Body of pancreas (tissue), 4 donors: ENCODE measurements around the gene DNALI1. TPM values are rescaled to one million over a fixed set of nuclear protein-coding genes. Genes with fewer than 3 reads are reported as not detected.

ENCODE experiments used
- ATAC-seq: fragments of 150-250 bp; one replicate; pipeline ENCODE4 v1.9.1; 2016
- DNase-seq, 4 donors: peaks; one replicate each; pipeline ENCODE4 v3.0.0-alpha.2; 2019
- H3K27ac ChIP-seq, 4 donors: fragments of 200-600 bp; sonication (generic); 1 replicate in 3 of 4; 2 replicates in 1 of 4; pipeline versions ENCODE4 v1.5.1 to v1.6.1; 2016 to 2019; ENCODE audit warnings: mild to moderate bottlenecking in 1 of 4, mixed read lengths in 1 of 4, moderate library complexity in 1 of 4
- H3K27me3 ChIP-seq, 2 donors: fragments of 200-600 bp; sonication (generic); one replicate each; pipeline ENCODE4 v1.6.0; 2016; ENCODE audit warnings: mild to moderate bottlenecking in 1 of 2
- H3K36me3 ChIP-seq, 2 donors: fragments of 200-600 bp; sonication (generic); replicated peaks in 1 of 2; 2 replicates each; pipeline ENCODE4 v1.5.1; 2016; ENCODE audit warnings: low read depth in 2 of 2; ENCODE audit not compliant: insufficient read depth in 1 of 2
- H3K4me1 ChIP-seq: fragments of 200-600 bp; sonication (generic); one replicate; pipeline ENCODE4 v1.6.0; 2016
- H3K4me3 ChIP-seq, 2 donors: fragments of 200-600 bp; sonication (generic); 1 replicate in 1 of 2; 2 replicates in 1 of 2; pipeline ENCODE4 v1.5.1; 2016 to 2019
- H3K9me3 ChIP-seq, 3 donors: fragments of 200-600 bp; sonication (generic); 1 replicate in 2 of 3; 2 replicates in 1 of 3; pipeline ENCODE4 v1.5.1; 2016
- POLR2A ChIP-seq, 3 donors: fragments of 450-650 bp; IDR thresholded peaks; one replicate each; pipeline ENCODE4 v1.6.1; 2016; ENCODE audit warnings: antibody characterized with exemption in 3 of 3, mild to moderate bottlenecking in 2 of 3
- WGBS, 2 donors: methylation state at CpG; one replicate each; pipeline ENCODE4 v1.1.5; 2017; 5-methylcytosine and 5-hydroxymethylcytosine counted together
- intact Hi-C: fragments of 100-400 bp; cut with DNase I; formaldehyde crosslinking; loops from one replicate; pipeline ENCODE4 v1.15.1; 2023
- total RNA-seq, 2 donors: library from RNA; depleted of rRNA; stranded (reverse); fragments of >200 nt; gene quantifications; one replicate each; pipeline ENCODE4 v1.1.0, GENCODE V29; 2016
- TF ChIP-seq, protein P1 (sequence below), 7 experiments: fragments of 450-650 bp in 4 of 7; fragments of 200-600 bp in 3 of 7; sonication (generic) in 3 of 7; IDR thresholded peaks; one replicate each; pipeline ENCODE4 v1.5.1; 2016 to 2019; ENCODE audit warnings: antibody characterized with exemption in 7 of 7

DNALI1 gene
- total RNA-seq, 2 donors from 2014 or later, result 16.5 to 19.5 TPM

DNA sequence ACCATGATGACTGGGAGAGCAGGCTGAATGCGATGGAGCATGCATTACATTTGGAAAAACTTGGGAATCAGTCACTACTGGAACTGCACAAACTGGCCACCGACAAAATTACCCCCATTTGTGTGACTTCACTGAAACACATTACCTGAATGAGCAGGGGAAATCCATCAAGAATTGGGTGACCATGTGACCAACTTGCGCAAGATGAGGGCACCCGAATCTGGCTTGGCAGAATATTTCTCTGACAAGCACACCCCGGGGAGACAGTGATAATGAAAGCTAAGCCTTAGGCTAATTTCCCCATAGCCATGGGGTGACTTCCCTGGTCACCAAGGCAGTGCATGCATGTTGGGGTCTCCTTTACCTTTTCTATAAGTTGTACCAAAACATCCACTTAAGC, 11.7 kb upstream of the DNALI1 start:
- Histone ChIP-seq H3K9me3 (no peaks in the 10 kb centered on the region), H3K27ac (no peak overlapping the region), H3K27me3 (no peaks in the 10 kb centered on the region), H3K4me3 (no peak overlapping the region), H3K36me3 (peaks cover 0 to 5% of the 10 kb centered on the region in 2 donors), H3K4me1 (no peaks in the 10 kb centered on the region)
- intact Hi-C loops, result no loop called here
- TF ChIP-seq, protein P1, sequence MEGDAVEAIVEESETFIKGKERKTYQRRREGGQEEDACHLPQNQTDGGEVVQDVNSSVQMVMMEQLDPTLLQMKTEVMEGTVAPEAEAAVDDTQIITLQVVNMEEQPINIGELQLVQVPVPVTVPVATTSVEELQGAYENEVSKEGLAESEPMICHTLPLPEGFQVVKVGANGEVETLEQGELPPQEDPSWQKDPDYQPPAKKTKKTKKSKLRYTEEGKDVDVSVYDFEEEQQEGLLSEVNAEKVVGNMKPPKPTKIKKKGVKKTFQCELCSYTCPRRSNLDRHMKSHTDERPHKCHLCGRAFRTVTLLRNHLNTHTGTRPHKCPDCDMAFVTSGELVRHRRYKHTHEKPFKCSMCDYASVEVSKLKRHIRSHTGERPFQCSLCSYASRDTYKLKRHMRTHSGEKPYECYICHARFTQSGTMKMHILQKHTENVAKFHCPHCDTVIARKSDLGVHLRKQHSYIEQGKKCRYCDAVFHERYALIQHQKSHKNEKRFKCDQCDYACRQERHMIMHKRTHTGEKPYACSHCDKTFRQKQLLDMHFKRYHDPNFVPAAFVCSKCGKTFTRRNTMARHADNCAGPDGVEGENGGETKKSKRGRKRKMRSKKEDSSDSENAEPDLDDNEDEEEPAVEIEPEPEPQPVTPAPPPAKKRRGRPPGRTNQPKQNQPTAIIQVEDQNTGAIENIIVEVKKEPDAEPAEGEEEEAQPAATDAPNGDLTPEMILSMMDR (IDR thresholded peaks at IDR 0.05), result no peak
- TF ChIP-seq POLR2A (IDR thresholded peaks at IDR 0.05), result no peak
- no peak for ATAC-seq
- peak in 1 of 4 donors; percentile 3 for DNase-seq
- 64 to 71% methylated on average over 5 of the region's 5 CpGs for WGBS, 2 donors

DNA sequence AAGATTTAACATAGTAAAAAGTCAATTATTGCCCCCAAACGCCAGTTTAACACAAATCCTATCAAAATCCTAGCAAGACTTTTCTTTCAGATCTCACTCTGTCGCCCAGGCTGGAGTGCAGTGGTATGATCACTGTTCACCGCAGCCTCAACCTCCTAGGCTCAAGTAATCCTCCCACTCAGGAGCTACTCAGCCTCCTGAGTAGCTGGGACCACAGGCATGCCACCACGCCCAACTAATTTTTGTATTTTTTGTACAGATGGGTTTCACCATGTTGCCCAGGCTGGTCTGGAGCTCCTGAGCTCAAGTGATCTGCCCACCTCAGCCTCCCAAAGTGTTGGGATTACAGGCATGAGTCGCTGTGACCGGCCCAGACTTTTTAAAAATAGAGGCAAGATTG, 7.4 kb upstream of the DNALI1 start:
- no peak for DNase-seq
- TF ChIP-seq, protein P1 (IDR thresholded peaks at IDR 0.05), result no peak
- TF ChIP-seq POLR2A (IDR thresholded peaks at IDR 0.05), result no peak
- no peak for ATAC-seq
- H3K36me3 ChIP-seq, result peaks cover 0 to 2% of the 10 kb centered on the region in 2 donors
- H3K4me3 ChIP-seq, result no peak overlapping the region
- intact Hi-C loops, result no loop called here
- no peak overlapping the region for H3K27ac ChIP-seq
- no peaks in the 10 kb centered on the region for H3K27me3 ChIP-seq
- WGBS, 2 donors, result 84 to 89% methylated on average over 6 of the region's 6 CpGs
- H3K4me1 ChIP-seq, result peaks cover 20% of the 10 kb centered on the region
- no peaks in the 10 kb centered on the region for H3K9me3 ChIP-seq

DNA sequence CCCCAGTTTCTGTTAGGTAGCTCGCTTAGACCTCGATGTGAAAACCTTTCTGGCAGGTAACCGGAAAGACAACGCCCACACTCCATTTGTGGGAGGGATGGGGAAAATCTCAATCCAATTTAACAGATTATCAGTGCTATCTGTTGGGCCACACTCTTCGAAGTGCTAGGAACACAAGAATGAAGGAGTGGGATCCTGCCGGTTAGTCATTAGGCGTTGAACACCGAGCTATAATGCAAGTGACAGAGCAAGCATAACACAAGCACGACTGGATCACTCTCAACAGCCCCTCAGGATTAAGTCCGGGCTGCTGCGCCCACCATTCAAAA, 3.2 kb upstream of the DNALI1 start:
- intact Hi-C loops, result no loop called here
- peaks cover 38% of the 10 kb centered on the region for H3K4me1 ChIP-seq
- WGBS, 2 donors, result 1 to 2% methylated on average over 11 of the region's 11 CpGs
- H3K27me3 ChIP-seq, result no peaks in the 10 kb centered on the region
- no peaks in the 10 kb centered on the region for H3K9me3 ChIP-seq
- TF ChIP-seq, protein P1 (IDR thresholded peaks at IDR 0.05), result no peak
- TF ChIP-seq POLR2A (IDR thresholded peaks at IDR 0.05), result no peak
- DNase-seq (no peak), ATAC-seq (no peak)
- peak overlapping the region; percentile 80 to 89 (median 86) for H3K27ac ChIP-seq
- peak overlapping the region; percentile 74 to 78 for H3K4me3 ChIP-seq
- H3K36me3 ChIP-seq, result no peaks in the 10 kb centered on the region

GRCh38 chr1:37553927-37554808, 2.6 kb upstream of the DNALI1 start, which contains the start of gene SNIP1:
TSS of gene SNIP1 (minus strand) at chr1:37554293. CDS start at chr1:37554229, 64 bp downstream.
- WGBS, 2 donors, result 11 to 17% methylated on average over 40 to 54 of the region's 54 CpGs
- peak; percentile 61 to 90 (median 88) for TF ChIP-seq POLR2A (IDR thresholded peaks at IDR 0.05)
- TF ChIP-seq, protein P1 (IDR thresholded peaks at IDR 0.05), result no peak
- DNase-seq (peak; percentile 93 to 96 (median 94)), ATAC-seq (peak; percentile 89)
- no peaks in the 10 kb centered on the region for H3K9me3 ChIP-seq
- H3K27me3 ChIP-seq, result no peaks in the 10 kb centered on the region
- peaks cover 38% of the 10 kb centered on the region for H3K4me1 ChIP-seq
- no peaks in the 10 kb centered on the region for H3K36me3 ChIP-seq
- H3K4me3 ChIP-seq, result peak within 1 kb of the TSS; percentile 74 to 78
- peak within 1 kb of the TSS; percentile 80 to 89 (median 86) for H3K27ac ChIP-seq
- intact Hi-C loops, result no loop called here
